NOMO-1 (cell line): ENCODE data around the gene DPH1.

ENCODE experiments used
- DNase-seq, 2 experiments: peaks; one replicate each; lab custom pipeline; 2025; ENCODE audit not compliant: unreplicated experiment in 2 of 2; lab: John Stamatoyannopoulos, UW

Gene DPH1

GRCh38 chr17:2075336-2076086 lies 45.6 kb downstream of the DPH1 start:
- DNase-seq: no peak

- no peak for DNase-seq
Observed at GRCh38 chr17:2076087-2076984, 46.4 kb downstream of the DPH1 start.

GRCh38 chr17:2077040-2077439 lies 47.1 kb downstream of the DPH1 start:
- no peak for DNase-seq

GRCh38 chr17:2081564-2081963 lies 51.6 kb downstream of the DPH1 start:
- no peak for DNase-seq

- DNase-seq: no peak
Observed at GRCh38 chr17:2082003-2082781, 52.2 kb downstream of the DPH1 start.

- DNase-seq: peak; percentile 84 to 92
Observed at GRCh38 chr17:2083613-2084035, 53.7 kb downstream of the DPH1 start.

GRCh38 chr17:2084036-2084765 lies 54.2 kb downstream of the DPH1 start:
- DNase-seq: no peak

- no peak for DNase-seq
Observed at GRCh38 chr17:2084766-2085647, 55.1 kb downstream of the DPH1 start.

- DNase-seq: no peak
Observed at GRCh38 chr17:2085648-2085949, 55.6 kb downstream of the DPH1 start.

- DNase-seq: no peak
Observed at GRCh38 chr17:2086306-2086705, 56.4 kb downstream of the DPH1 start.

- peak; percentile 92 to 98 for DNase-seq
Observed at GRCh38 chr17:2087597-2088211, 57.8 kb downstream of the DPH1 start.

- DNase-seq: no peak
Observed at GRCh38 chr17:2089021-2089422, 59.1 kb downstream of the DPH1 start.

GRCh38 chr17:2090210-2090641 lies 60.3 kb downstream of the DPH1 start:
- DNase-seq: no peak

- DNase-seq: no peak
Observed at GRCh38 chr17:2090804-2091534, 61.0 kb downstream of the DPH1 start.

GRCh38 chr17:2092253-2092652 lies 62.3 kb downstream of the DPH1 start:
- no peak for DNase-seq

GRCh38 chr17:2093349-2093748 lies 63.4 kb downstream of the DPH1 start:
- no peak for DNase-seq
